Kidney (tissue), 14 donors: ENCODE results near the gene NR2F6. TPM values are rescaled to one million over a fixed set of nuclear protein-coding genes. Genes with fewer than 3 reads are reported as not detected.

ENCODE experiments used
- DNase-seq, 5 donors: peaks; one replicate each; pipeline ENCODE4 v3.0.0-alpha.2; 2013 to 2020
- FAIRE-seq: peaks from 2 replicates; lab custom pipeline; 2012; peaks lifted over from hg19 to GRCh38; lab: Jason Lieb, UNC
- H3K27ac ChIP-seq, 2 donors: one replicate each; pipeline ENCODE4 v1.7.0; 2013; ENCODE audit warnings: low read depth in 2 of 2, low read length in 2 of 2, inconsistent platforms in 1 of 2
- H3K27me3 ChIP-seq: one replicate; pipeline ENCODE4 v1.7.1; 2013; ENCODE audit warnings: low read length, inconsistent platforms; ENCODE audit not compliant: control insufficient read depth, insufficient read depth
- H3K36me3 ChIP-seq, 3 donors: one replicate each; pipeline versions ENCODE4 v1.7.0 to v1.7.1; 2013; ENCODE audit warnings: low read length in 3 of 3, control low read depth in 1 of 3, inconsistent platforms in 1 of 3; ENCODE audit not compliant: insufficient read depth in 3 of 3, control insufficient read depth in 2 of 3
- H3K4me1 ChIP-seq, 3 donors: one replicate each; pipeline versions ENCODE4 v1.7.0 to v1.7.1; 2013; ENCODE audit warnings: low read length in 3 of 3, inconsistent platforms in 1 of 3, low read depth in 1 of 3; ENCODE audit not compliant: control insufficient read depth in 2 of 3, insufficient read depth in 2 of 3
- H3K4me3 ChIP-seq, 3 donors: one replicate each; pipeline versions ENCODE4 v1.7.0 to v1.8.1; 2013; ENCODE audit warnings: low read length in 3 of 3, control low read depth in 1 of 3, inconsistent platforms in 1 of 3
- H3K9ac ChIP-seq, 3 donors: one replicate each; pipeline versions ENCODE4 v1.7.0 to v1.7.1; 2013; ENCODE audit warnings: low read length in 3 of 3, control low read depth in 1 of 3, inconsistent platforms in 1 of 3
- H3K9me3 ChIP-seq, 3 donors: one replicate each; pipeline versions ENCODE4 v1.7.0 to v1.7.1; 2013; ENCODE audit warnings: low read length in 3 of 3, control low read depth in 1 of 3, inconsistent platforms in 1 of 3; ENCODE audit not compliant: control insufficient read depth in 2 of 3, insufficient read depth in 1 of 3
- intact Hi-C: fragments of 100-400 bp; cut with DNase I; formaldehyde crosslinking; loops from one replicate; pipeline ENCODE4 v1.11.1; 2022
- polyA plus RNA-seq: library from polyadenylated mRNA; stranded (reverse); fragments of 350-450 nt; fragmentation: Illumina TruSeq; extraction: RNeasy Lipid Tissue Mini Kit (QIAGEN cat#74804); gene quantifications from one replicate; pipeline ENCODE4 v1.2.3, GENCODE V29; 2014; ENCODE audit warnings: low read depth, low replicate concordance; ENCODE audit not compliant: insufficient read depth
- total RNA-seq: library from RNA; stranded (reverse); fragmentation: NEBNext Ultra II Directional; extraction: Animal tissue kit (Norgen Biotek cat#: 25700); gene quantifications from one replicate; pipeline ENCODE4 v1.2.1, GENCODE V29; 2021
- TF ChIP-seq, protein P1 (sequence below): IDR thresholded peaks from 3 replicates; pipeline ENCODE4 v1.5.1; 2012; ENCODE audit warnings: mild to moderate bottlenecking, moderate library complexity, borderline replicate concordance; ENCODE audit not compliant: insufficient read depth; ENCODE audit errors: extremely low read depth
- donor health status: control.
- donor health status: control.
- donor health status: control.
- donor health status: control.
- donor health status: control.
- donor health status: DM: yes; HTN: yes; CAD: no.
- donor health status: Normal renal cell carcinoma (clear cell type).

NR2F6 gene
- total and polyA plus RNA-seq, 2 donors from 2014 or later: 46.8 to 60.2 TPM

DNA sequence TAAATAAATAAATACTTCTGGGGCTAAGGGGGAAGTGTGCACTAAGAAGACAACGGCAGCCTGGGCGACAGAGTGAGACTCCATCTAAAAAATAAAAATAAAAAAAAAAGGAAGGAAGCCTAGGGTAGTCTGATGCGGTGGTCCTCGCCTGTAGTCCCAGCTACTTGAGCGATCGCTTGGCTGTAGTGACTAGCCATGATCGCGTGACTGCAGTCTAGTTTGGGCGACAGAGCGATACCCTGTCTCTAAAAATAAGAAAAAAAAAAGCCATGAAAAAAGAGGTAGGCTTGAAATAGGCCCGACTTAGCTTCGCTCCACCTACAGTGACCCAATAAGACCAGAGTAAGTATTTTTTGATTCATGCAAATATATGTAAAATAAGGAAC lies 20.9 kb upstream of the NR2F6 start:
- Histone ChIP-seq H3K4me1 (peaks cover 0 to 4% (median 3%) of the 10 kb centered on the region in 3 donors), H3K9ac (no peak overlapping the region), H3K4me3 (peak overlapping the region in 2 of 3 donors; percentile 5 to 24), H3K36me3 (peaks cover 0 to 10% (median 2%) of the 10 kb centered on the region in 3 donors), H3K27ac (no peak overlapping the region), H3K27me3 (no peaks in the 10 kb centered on the region), H3K9me3 (no peaks in the 10 kb centered on the region)
- DNase-seq: no peak
- FAIRE-seq: no peak
- intact Hi-C loops: no loop called here
- TF ChIP-seq, protein P1, sequence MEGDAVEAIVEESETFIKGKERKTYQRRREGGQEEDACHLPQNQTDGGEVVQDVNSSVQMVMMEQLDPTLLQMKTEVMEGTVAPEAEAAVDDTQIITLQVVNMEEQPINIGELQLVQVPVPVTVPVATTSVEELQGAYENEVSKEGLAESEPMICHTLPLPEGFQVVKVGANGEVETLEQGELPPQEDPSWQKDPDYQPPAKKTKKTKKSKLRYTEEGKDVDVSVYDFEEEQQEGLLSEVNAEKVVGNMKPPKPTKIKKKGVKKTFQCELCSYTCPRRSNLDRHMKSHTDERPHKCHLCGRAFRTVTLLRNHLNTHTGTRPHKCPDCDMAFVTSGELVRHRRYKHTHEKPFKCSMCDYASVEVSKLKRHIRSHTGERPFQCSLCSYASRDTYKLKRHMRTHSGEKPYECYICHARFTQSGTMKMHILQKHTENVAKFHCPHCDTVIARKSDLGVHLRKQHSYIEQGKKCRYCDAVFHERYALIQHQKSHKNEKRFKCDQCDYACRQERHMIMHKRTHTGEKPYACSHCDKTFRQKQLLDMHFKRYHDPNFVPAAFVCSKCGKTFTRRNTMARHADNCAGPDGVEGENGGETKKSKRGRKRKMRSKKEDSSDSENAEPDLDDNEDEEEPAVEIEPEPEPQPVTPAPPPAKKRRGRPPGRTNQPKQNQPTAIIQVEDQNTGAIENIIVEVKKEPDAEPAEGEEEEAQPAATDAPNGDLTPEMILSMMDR: no peak

DNA sequence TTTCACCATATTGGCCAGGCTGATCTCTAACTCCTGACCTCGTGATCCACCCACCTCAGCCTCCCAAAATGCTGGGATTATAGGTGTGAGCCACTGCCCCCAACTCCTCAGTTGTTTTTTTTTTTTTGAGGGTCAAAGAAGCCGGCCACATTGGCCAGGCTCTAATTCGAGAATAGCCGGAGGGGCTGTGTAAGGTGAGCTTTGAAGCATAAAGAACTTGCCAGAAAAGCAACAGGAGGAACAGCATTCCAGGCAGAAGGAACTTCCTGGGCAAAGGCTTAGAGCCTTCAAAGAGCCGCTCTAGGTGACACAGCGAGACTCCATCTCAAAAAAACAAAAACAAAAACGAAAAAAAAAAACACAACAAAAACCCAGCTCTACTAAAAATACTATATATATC lies 20.3 kb upstream of the NR2F6 start:
- H3K27ac ChIP-seq: no peak overlapping the region
- no peak for FAIRE-seq
- peaks cover 0 to 4% (median 2%) of the 10 kb centered on the region in 3 donors for H3K36me3 ChIP-seq

DNA sequence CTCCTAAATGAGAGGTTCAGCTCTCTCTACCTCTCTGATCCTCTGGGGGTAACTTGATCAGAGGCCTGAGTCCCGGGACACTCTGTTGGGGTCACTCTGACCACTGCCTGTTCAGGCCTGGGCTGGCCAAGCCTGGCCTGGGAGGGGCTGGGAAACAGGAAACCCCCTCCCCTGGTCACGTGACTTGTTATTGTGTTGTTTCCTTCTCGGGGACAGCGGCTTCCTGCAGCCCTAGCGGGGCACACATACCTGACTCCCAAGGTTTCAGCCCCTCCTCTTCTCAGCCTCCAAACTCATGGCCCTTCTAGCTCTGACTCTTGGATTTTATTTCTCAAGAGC lies 18.9 kb upstream of the NR2F6 start, which contains the start of gene USHBP1:
TSS of gene USHBP1 (minus strand) at position 105 of the 339 bp plus-strand sequence. CDS start 446 bp downstream, outside the sequence.
- DNase-seq (peak in 1 of 5 donors; percentile 64), FAIRE-seq (no peak)
- peak within 1 kb of the TSS in 2 of 3 donors; percentile 36 to 66 for H3K4me3 ChIP-seq
- H3K4me1 ChIP-seq: peaks cover 0 to 5% (median 4%) of the 10 kb centered on the region in 3 donors
- no peaks in the 10 kb centered on the region for H3K36me3 ChIP-seq
- TF ChIP-seq, protein P1: no peak
- no peaks in the 10 kb centered on the region for H3K27me3 ChIP-seq
- H3K9me3 ChIP-seq: peaks cover 0 to 4% (median 0%) of the 10 kb centered on the region in 3 donors
- intact Hi-C loops: no loop called here
- peak within 1 kb of the TSS; percentile 39 to 69 for H3K27ac ChIP-seq
- H3K9ac ChIP-seq: peak within 1 kb of the TSS in 2 of 3 donors; percentile 11 to 67

More for the DNA sequence above, 20.3 kb upstream of the NR2F6 start:
- TF ChIP-seq, protein P1: no peak
- DNase-seq: peak in 2 of 5 donors; percentile 30 to 40
- Histone ChIP-seq H3K9me3 (no peaks in the 10 kb centered on the region), H3K4me3 (no peak overlapping the region), H3K27me3 (no peaks in the 10 kb centered on the region), H3K4me1 (peaks cover 0 to 4% (median 4%) of the 10 kb centered on the region in 3 donors), H3K9ac (no peak overlapping the region)
- intact Hi-C loops: no loop called here
